Fibroblast of the aortic adventitia (primary cell): ENCODE data around the gene ZFHX3. TPM values are rescaled to one million over a fixed set of nuclear protein-coding genes. Genes with fewer than 3 reads are reported as not detected.

Experiments used
- DNase-seq: peaks from one replicate; pipeline ENCODE4 v3.0.0-alpha.2; 2010; ENCODE audit warnings: low read depth
- H3K4me3 ChIP-seq: 2 replicates; pipeline ENCODE4 v1.5.1; 2011; ENCODE audit warnings: low read depth, mild to moderate bottlenecking, control low read depth, low read length, moderate library complexity
- CTCF ChIP-seq: IDR thresholded peaks from 2 replicates; pipeline ENCODE4 v1.5.1; 2011; ENCODE audit warnings: mild to moderate bottlenecking, low read length, control low read depth, inconsistent platforms; ENCODE audit not compliant: insufficient read depth
- total RNA-seq: library from RNA; depleted of rRNA; stranded (reverse); fragments of >200 nt; gene quantifications from 2 replicates; pipeline ENCODE4 v1.2.3, GENCODE V29; 2012; ENCODE audit warnings: low replicate concordance

Gene ZFHX3
- total RNA-seq, 1 donor, result 8.1 TPM

GRCh38 chr16:72846594-72846993, 201.3 kb downstream of the ZFHX3 start:
- DNase-seq, result no peak
- H3K4me3 ChIP-seq, result no peak overlapping the region
- TF ChIP-seq CTCF, result no peak

DNA sequence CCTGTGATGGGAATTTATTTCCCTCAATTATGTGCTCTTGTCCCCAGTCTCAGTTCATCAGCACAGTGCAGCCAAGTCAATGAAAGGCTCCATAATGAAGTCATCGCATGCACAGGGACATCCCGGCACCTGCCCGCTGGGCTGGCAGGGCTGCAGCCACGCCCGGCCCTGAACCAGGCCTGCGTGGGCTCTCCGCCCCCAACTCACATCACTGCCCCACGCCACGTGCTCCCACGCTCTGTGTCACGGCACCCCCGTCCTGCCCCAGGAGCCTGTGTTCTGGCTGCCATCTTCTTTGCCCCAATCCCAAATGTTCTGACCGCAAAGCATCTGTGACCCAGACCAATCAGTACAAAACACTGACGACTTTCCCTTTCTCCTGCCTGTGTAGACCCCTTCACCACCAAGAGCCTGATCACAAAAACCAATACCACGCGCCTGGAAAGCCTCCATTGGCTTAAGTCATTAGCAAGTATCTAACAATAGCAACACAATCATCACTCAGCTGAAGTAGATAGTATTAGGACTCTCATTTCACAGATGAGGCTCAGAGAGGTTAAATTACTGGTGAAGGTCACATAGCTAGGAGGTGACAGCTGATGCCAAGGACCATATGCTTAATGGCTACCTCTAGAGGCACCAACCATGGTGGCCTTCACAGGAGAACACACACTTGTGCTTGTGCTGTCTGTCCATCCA, 202.5 kb downstream of the ZFHX3 start:
- no peak for DNase-seq
- TF ChIP-seq CTCF, result no peak
- H3K4me3 ChIP-seq, result no peak overlapping the region

GRCh38 chr16:72844225-72844920, 203.6 kb downstream of the ZFHX3 start:
- no peak for DNase-seq
- TF ChIP-seq CTCF, result no peak
- no peak overlapping the region for H3K4me3 ChIP-seq

GRCh38 chr16:72841506-72841905, 206.4 kb downstream of the ZFHX3 start:
- TF ChIP-seq CTCF, result no peak
- DNase-seq, result no peak
- no peak overlapping the region for H3K4me3 ChIP-seq

DNA sequence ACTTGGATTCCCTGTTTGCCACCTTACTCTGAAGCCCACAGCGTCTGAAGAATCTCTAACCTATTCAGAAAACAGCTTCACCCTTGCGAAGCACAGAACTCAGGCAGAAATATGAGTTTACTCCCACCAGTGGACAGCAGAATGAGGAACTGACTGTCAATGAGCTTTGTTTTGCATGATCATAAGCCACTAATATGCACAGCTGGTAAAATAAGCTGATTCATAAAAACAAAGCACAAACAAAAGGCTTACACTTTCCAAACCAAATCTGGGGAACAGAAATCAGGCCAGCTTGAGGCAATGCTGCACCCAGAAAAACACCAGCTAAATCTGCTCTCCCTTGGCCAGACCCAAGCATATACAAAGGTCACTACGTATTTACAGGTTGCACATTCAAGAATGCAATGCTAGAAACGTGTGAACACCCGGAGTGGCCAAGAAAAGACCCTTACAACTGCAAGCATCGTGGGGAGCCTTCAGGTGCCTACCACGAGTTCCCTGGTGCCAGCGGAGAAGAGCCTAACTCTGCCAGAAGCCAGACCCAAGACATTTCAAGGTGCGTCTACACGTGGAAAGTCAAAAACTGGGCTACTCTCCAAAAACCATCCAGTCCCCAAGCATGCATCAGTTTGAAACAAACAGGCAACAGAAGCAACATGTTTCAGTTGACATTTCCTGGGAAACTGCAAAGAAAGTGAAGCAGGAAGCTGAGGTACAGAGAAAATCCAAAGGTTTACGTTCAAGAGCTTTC, 207.1 kb downstream of the ZFHX3 start:
- no peak overlapping the region for H3K4me3 ChIP-seq
- no peak for DNase-seq
- TF ChIP-seq CTCF, result no peak

DNA sequence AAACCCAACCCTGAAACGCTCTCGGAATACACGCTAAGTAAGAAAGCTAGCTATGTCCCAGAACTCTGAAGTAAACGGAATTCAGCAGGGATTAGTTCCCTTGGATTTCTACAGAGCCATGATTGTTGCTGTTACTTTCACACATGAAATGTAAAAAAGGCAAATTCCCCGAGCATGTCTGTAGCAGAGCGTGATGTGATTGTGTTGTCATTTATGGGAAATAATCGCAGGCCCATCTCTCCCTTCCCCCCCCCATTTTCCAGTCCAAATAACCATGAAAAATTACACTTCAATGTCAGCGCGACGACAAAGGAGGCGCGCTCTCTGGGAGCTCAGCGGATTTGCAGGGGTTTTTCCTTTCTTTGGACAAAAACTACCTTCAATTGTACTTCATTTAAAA, 209.0 kb downstream of the ZFHX3 start:
- TF ChIP-seq CTCF, result no peak
- no peak for DNase-seq
- H3K4me3 ChIP-seq, result no peak overlapping the region
